HG03097 (cell line): Measurements from ENCODE around the gene R3HCC1L.
A peak's percentile ranks its signal among the peaks of the same experiment; 100 is the strongest.
"Not testable (repeated sequence)": the region's sequence is repeated elsewhere in the genome, so short reads cannot be mapped to it uniquely, and the experiment has no call there.

Experiments
- ATAC-seq: cut with Tn5 transposase; IDR thresholded peaks from one replicate; pipeline ENCODE4 v1.9.1; 2021; ENCODE audit not compliant: unreplicated experiment, low FRiP score

The R3HCC1L gene

GRCh38 chr10:98128802-98129201 lies 5.7 kb upstream of the R3HCC1L start:
- no peak for ATAC-seq

GRCh38 chr10:98131619-98132018 lies 2.8 kb upstream of the R3HCC1L start:
- ATAC-seq: no peak

GRCh38 chr10:98133075-98133752 lies 1.2 kb upstream of the R3HCC1L start:
- ATAC-seq: peak; percentile 45

GRCh38 chr10:98134117-98134430 lies 383 bp upstream of the R3HCC1L start:
- ATAC-seq: no peak

GRCh38 chr10:98135222-98135899 lies 904 bp downstream of the R3HCC1L start:
- peak; percentile 1 for ATAC-seq

GRCh38 chr10:98136775-98137174 lies 2.3 kb downstream of the R3HCC1L start:
- not testable (repeated sequence) for ATAC-seq

- ATAC-seq: no peak
Observed at GRCh38 chr10:98138031-98138430, 3.6 kb downstream of the R3HCC1L start.

- ATAC-seq: no peak
Observed at GRCh38 chr10:98139431-98139830, 5.0 kb downstream of the R3HCC1L start.

- ATAC-seq: no peak
Observed at GRCh38 chr10:98141484-98142073, 7.1 kb downstream of the R3HCC1L start.

- ATAC-seq: no peak
Observed at GRCh38 chr10:98144985-98145384, 10.5 kb downstream of the R3HCC1L start.

- ATAC-seq: no peak
Observed at GRCh38 chr10:98149858-98150257, 15.4 kb downstream of the R3HCC1L start.

- no peak for ATAC-seq
Observed at GRCh38 chr10:98150544-98150943, 16.1 kb downstream of the R3HCC1L start.

GRCh38 chr10:98152778-98153177 lies 18.3 kb downstream of the R3HCC1L start:
- not testable (repeated sequence) for ATAC-seq

- not testable (repeated sequence) for ATAC-seq
Observed at GRCh38 chr10:98153213-98153958, 18.9 kb downstream of the R3HCC1L start.

- ATAC-seq: no peak
Observed at GRCh38 chr10:98154076-98154475, 19.6 kb downstream of the R3HCC1L start.

GRCh38 chr10:98158576-98158975 lies 24.1 kb downstream of the R3HCC1L start:
- ATAC-seq: no peak

- ATAC-seq: no peak
Observed at GRCh38 chr10:98163941-98164340, 29.5 kb downstream of the R3HCC1L start.

GRCh38 chr10:98167191-98167590 lies 32.7 kb downstream of the R3HCC1L start:
- ATAC-seq: peak; percentile 41

- peak; percentile 77 for ATAC-seq
Observed at GRCh38 chr10:98168147-98168546, 33.7 kb downstream of the R3HCC1L start.

- ATAC-seq: no peak
Observed at GRCh38 chr10:98168766-98169165, 34.3 kb downstream of the R3HCC1L start.

- ATAC-seq: no peak
Observed at GRCh38 chr10:98169379-98169778, 34.9 kb downstream of the R3HCC1L start.
